Stomach (tissue), 4 donors: Measurements from ENCODE around the gene CHD9NB.

Experiments used
- CTCF ChIP-seq, 7 experiments: fragments of 450-650 bp in 4 of 7; fragments of 200-600 bp in 3 of 7; sonication (generic) in 3 of 7; IDR thresholded peaks; one replicate each; pipeline ENCODE4 v1.5.1; 2016 to 2019; ENCODE audit warnings: antibody characterized with exemption in 7 of 7, control low read depth in 2 of 7, mild to moderate bottlenecking in 1 of 7
- EP300 ChIP-seq: sonication (generic); formaldehyde crosslinking; IDR thresholded peaks from one replicate; pipeline ENCODE4 v1.6.1; 2017; ENCODE audit warnings: antibody characterized with exemption
- POLR2A ChIP-seq, 4 donors: fragments of 450-650 bp; IDR thresholded peaks; one replicate each; pipeline ENCODE4 v1.6.1; 2016; ENCODE audit warnings: antibody characterized with exemption in 4 of 4, control low read depth in 2 of 4, mild to moderate bottlenecking in 1 of 4, moderate library complexity in 1 of 4
- POLR2AphosphoS5 ChIP-seq, 3 donors: sonication (generic); formaldehyde crosslinking; IDR thresholded peaks; one replicate each; pipeline ENCODE4 v1.6.1; 2016; ENCODE audit warnings: antibody characterized with exemption in 3 of 3

DNA sequence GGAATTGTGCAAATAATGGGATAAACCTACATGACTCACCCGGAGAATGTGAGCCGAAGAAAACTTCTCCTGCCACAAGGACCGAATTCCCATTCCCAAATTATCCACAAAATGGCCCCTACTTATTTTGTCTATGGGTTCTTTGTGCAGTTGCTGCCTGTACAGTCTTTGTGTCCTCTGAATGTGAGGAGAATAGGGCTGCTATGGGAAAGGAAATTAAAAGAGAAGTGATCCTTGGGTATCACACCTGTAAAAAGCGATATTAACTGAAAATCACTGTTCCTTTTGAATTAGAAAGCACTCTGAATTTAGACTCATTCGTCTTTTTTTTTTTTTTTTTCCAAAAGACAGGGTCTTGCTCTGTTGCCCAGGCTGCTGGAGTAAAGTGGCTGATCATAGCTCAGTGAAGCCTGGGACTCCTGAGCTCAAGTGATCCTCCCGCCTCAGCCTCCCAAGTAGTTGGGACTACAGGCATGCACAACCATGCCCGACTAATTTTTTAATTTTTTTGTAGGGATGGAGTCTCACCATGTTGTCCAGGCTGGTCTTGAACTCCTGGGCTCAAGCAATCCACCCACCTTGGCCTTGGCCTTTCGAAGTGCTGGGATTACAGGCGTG is 47.5 kb upstream of the CHD9NB start:
- no peak for TF ChIP-seq POLR2A (IDR thresholded peaks at IDR 0.05)
- no peak for TF ChIP-seq CTCF (IDR thresholded peaks at IDR 0.05)
- no peak for TF ChIP-seq POLR2AphosphoS5 (IDR thresholded peaks at IDR 0.05)
- TF ChIP-seq EP300 = no peak
